ENCODE results near the gene PHGDH.
"Not testable (repeated sequence)": the region's sequence is repeated elsewhere in the genome, so short reads cannot be mapped to it uniquely, and the experiment has no call there.

The PHGDH gene

GRCh38 chr1:119783354-119784185 is 71.8 kb downstream of the PHGDH start:
- Histone ChIP-seq H3K4me1 (ENCODE audit: control insufficient read depth, low read depth, low read length) (no peaks in the 10 kb centered on the region), H3K4me3 (ENCODE audit: low read length) (no peak overlapping the region), H3K36me3 (ENCODE audit: control insufficient read depth, low read depth, low read length) (no peaks in the 10 kb centered on the region), H3K9ac (ENCODE audit: low read length) (no peak overlapping the region), H3K27me3 (ENCODE audit: control insufficient read depth, insufficient read depth, low read length) (no peaks in the 10 kb centered on the region), H3K9me3 (ENCODE audit: control insufficient read depth, low read depth, low read length) (no peaks in the 10 kb centered on the region), H3K27ac (ENCODE audit: low read length) (no peak overlapping the region)

GRCh38 chr1:119784191-119784781 is 72.6 kb downstream of the PHGDH start:
- Histone ChIP-seq H3K9me3 (ENCODE audit: control insufficient read depth, low read depth, low read length) (no peaks in the 10 kb centered on the region), H3K27me3 (ENCODE audit: control insufficient read depth, insufficient read depth, low read length) (no peaks in the 10 kb centered on the region), H3K4me1 (ENCODE audit: control insufficient read depth, low read depth, low read length) (no peaks in the 10 kb centered on the region), H3K4me3 (ENCODE audit: low read length) (no peak overlapping the region), H3K36me3 (ENCODE audit: control insufficient read depth, low read depth, low read length) (no peaks in the 10 kb centered on the region), H3K9ac (ENCODE audit: low read length) (no peak overlapping the region), H3K27ac (ENCODE audit: low read length) (no peak overlapping the region)

GRCh38 chr1:119786046-119786445 is 74.3 kb downstream of the PHGDH start:
- not testable (repeated sequence) for H3K27ac ChIP-seq (ENCODE audit: low read length); H3K9me3 ChIP-seq (ENCODE audit: control insufficient read depth, low read depth, low read length); H3K36me3 ChIP-seq (ENCODE audit: control insufficient read depth, low read depth, low read length); H3K9ac ChIP-seq (ENCODE audit: low read length); H3K27me3 ChIP-seq (ENCODE audit: control insufficient read depth, insufficient read depth, low read length); H3K4me3 ChIP-seq (ENCODE audit: low read length); H3K4me1 ChIP-seq (ENCODE audit: control insufficient read depth, low read depth, low read length)

GRCh38 chr1:119786473-119787050 is 74.8 kb downstream of the PHGDH start:
- H3K9me3 ChIP-seq (ENCODE audit: control insufficient read depth, low read depth, low read length); H3K4me1 ChIP-seq (ENCODE audit: control insufficient read depth, low read depth, low read length); H3K4me3 ChIP-seq (ENCODE audit: low read length); H3K27me3 ChIP-seq (ENCODE audit: control insufficient read depth, insufficient read depth, low read length); H3K27ac ChIP-seq (ENCODE audit: low read length); H3K36me3 ChIP-seq (ENCODE audit: control insufficient read depth, low read depth, low read length); H3K9ac ChIP-seq (ENCODE audit: low read length): not testable (repeated sequence)

GRCh38 chr1:119787776-119788175 is 76.0 kb downstream of the PHGDH start:
- no peak overlapping the region for H3K4me3 ChIP-seq (ENCODE audit: low read length)
- no peaks in the 10 kb centered on the region for H3K36me3 ChIP-seq (ENCODE audit: control insufficient read depth, low read depth, low read length)
- H3K4me1 ChIP-seq (ENCODE audit: control insufficient read depth, low read depth, low read length): no peaks in the 10 kb centered on the region
- no peak overlapping the region for H3K9ac ChIP-seq (ENCODE audit: low read length)
- no peaks in the 10 kb centered on the region for H3K9me3 ChIP-seq (ENCODE audit: control insufficient read depth, low read depth, low read length)
- no peaks in the 10 kb centered on the region for H3K27me3 ChIP-seq (ENCODE audit: control insufficient read depth, insufficient read depth, low read length)
- H3K27ac ChIP-seq (ENCODE audit: low read length): no peak overlapping the region

- H3K4me3 ChIP-seq (ENCODE audit: low read length): no peak overlapping the region
- H3K27me3 ChIP-seq (ENCODE audit: control insufficient read depth, insufficient read depth, low read length): no peaks in the 10 kb centered on the region
- no peak overlapping the region for H3K9ac ChIP-seq (ENCODE audit: low read length)
- H3K9me3 ChIP-seq (ENCODE audit: control insufficient read depth, low read depth, low read length): no peaks in the 10 kb centered on the region
- no peak overlapping the region for H3K27ac ChIP-seq (ENCODE audit: low read length)
- no peaks in the 10 kb centered on the region for H3K36me3 ChIP-seq (ENCODE audit: control insufficient read depth, low read depth, low read length)
- no peaks in the 10 kb centered on the region for H3K4me1 ChIP-seq (ENCODE audit: control insufficient read depth, low read depth, low read length)
Measured at GRCh38 chr1:119790451-119791198, 78.9 kb downstream of the PHGDH start.

GRCh38 chr1:119791377-119791776 is 79.6 kb downstream of the PHGDH start:
- Histone ChIP-seq H3K9me3 (ENCODE audit: control insufficient read depth, low read depth, low read length) (no peaks in the 10 kb centered on the region), H3K4me1 (ENCODE audit: control insufficient read depth, low read depth, low read length) (no peaks in the 10 kb centered on the region), H3K9ac (ENCODE audit: low read length) (no peak overlapping the region), H3K36me3 (ENCODE audit: control insufficient read depth, low read depth, low read length) (no peaks in the 10 kb centered on the region), H3K4me3 (ENCODE audit: low read length) (no peak overlapping the region), H3K27ac (ENCODE audit: low read length) (no peak overlapping the region), H3K27me3 (ENCODE audit: control insufficient read depth, insufficient read depth, low read length) (no peaks in the 10 kb centered on the region)
